ENCODE measurements around the gene TRANK1.

The TRANK1 gene

DNA sequence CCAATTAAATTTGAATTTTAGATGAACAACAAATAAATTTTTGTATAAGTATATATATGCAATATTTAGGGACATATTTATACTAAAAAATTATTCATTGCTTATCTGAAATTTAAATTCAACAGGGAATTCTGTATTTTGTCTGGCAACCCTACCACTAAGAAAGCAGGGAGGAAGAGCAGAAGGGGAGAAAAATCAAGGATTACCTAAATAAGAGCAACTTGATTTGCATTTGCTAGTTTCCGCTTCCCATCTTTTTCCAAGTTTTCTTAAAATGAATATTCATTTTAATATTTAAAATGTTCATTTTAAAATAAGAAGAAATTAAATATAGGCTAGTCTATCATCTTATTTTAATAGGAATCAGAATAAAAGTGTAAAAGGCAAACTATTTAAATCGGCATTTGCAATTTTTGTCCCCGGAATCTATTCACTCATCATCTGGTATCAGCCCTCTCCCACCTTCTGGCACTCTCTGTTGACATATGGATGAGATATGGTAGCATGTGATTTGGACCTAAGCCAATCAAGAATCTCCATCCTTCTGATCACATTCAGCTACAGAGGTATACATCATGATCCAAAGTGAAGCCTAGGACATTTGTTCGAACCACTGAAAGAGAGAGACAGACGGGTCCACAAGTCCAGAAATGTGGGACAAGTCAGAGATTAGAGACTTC is 82.6 kb downstream of the TRANK1 start:
- H3K36me3 ChIP-seq (ENCODE audit: insufficient read depth) = no peaks in the 10 kb centered on the region
- no peaks in the 10 kb centered on the region for H4K20me1 ChIP-seq (ENCODE audit: insufficient read depth)
- H3K79me2 ChIP-seq (ENCODE audit: insufficient read depth, low read depth) = no peaks in the 10 kb centered on the region
- H3K4me2 ChIP-seq = no peak overlapping the region
- no peaks in the 10 kb centered on the region for H3K4me1 ChIP-seq (ENCODE audit: low read depth, poor library complexity, severe bottlenecking)
- H3K9ac ChIP-seq = no peak overlapping the region
- H3K27ac ChIP-seq = no peak overlapping the region
- no peak overlapping the region for H3K4me3 ChIP-seq (IDR thresholded peaks at IDR 0.05; ENCODE audit: insufficient read depth, low read depth, low read length)
- no peak overlapping the region for H2AFZ ChIP-seq (ENCODE audit: low read depth)
- H3K27me3 ChIP-seq (ENCODE audit: insufficient read depth, low read depth) = no peaks in the 10 kb centered on the region
- TF ChIP-seq CTCF (conservative IDR thresholded peaks at IDR 0.05; ENCODE audit: low read depth, low read length) = no peak

GRCh38 chr3:36859494-36859893 is 85.4 kb downstream of the TRANK1 start:
- no peaks in the 10 kb centered on the region for H3K27me3 ChIP-seq (ENCODE audit: insufficient read depth, low read depth)
- H3K4me3 ChIP-seq (IDR thresholded peaks at IDR 0.05; ENCODE audit: insufficient read depth, low read depth, low read length) = no peak overlapping the region
- no peaks in the 10 kb centered on the region for H3K4me1 ChIP-seq (ENCODE audit: low read depth, poor library complexity, severe bottlenecking)
- no peak for TF ChIP-seq CTCF (conservative IDR thresholded peaks at IDR 0.05; ENCODE audit: low read depth, low read length)
- no peaks in the 10 kb centered on the region for H4K20me1 ChIP-seq (ENCODE audit: insufficient read depth)
- no peak overlapping the region for H3K4me2 ChIP-seq
- no peaks in the 10 kb centered on the region for H3K79me2 ChIP-seq (ENCODE audit: insufficient read depth, low read depth)
- H3K36me3 ChIP-seq (ENCODE audit: insufficient read depth) = no peaks in the 10 kb centered on the region
- no peak overlapping the region for H3K9ac ChIP-seq
- no peak overlapping the region for H2AFZ ChIP-seq (ENCODE audit: low read depth)
- H3K27ac ChIP-seq = no peak overlapping the region

GRCh38 chr3:36852071-36852470 is 92.8 kb downstream of the TRANK1 start:
- H2AFZ ChIP-seq (ENCODE audit: low read depth) = no peak overlapping the region
- no peaks in the 10 kb centered on the region for H3K36me3 ChIP-seq (ENCODE audit: insufficient read depth)
- no peak overlapping the region for H3K4me3 ChIP-seq (IDR thresholded peaks at IDR 0.05; ENCODE audit: insufficient read depth, low read depth, low read length)
- H3K4me2 ChIP-seq = no peak overlapping the region
- no peaks in the 10 kb centered on the region for H3K4me1 ChIP-seq (ENCODE audit: low read depth, poor library complexity, severe bottlenecking)
- no peak overlapping the region for H3K27ac ChIP-seq
- no peaks in the 10 kb centered on the region for H4K20me1 ChIP-seq (ENCODE audit: insufficient read depth)
- no peak for TF ChIP-seq CTCF (conservative IDR thresholded peaks at IDR 0.05; ENCODE audit: low read depth, low read length)
- H3K27me3 ChIP-seq (ENCODE audit: insufficient read depth, low read depth) = no peaks in the 10 kb centered on the region
- H3K79me2 ChIP-seq (ENCODE audit: insufficient read depth, low read depth) = no peaks in the 10 kb centered on the region
- no peak overlapping the region for H3K9ac ChIP-seq

DNA sequence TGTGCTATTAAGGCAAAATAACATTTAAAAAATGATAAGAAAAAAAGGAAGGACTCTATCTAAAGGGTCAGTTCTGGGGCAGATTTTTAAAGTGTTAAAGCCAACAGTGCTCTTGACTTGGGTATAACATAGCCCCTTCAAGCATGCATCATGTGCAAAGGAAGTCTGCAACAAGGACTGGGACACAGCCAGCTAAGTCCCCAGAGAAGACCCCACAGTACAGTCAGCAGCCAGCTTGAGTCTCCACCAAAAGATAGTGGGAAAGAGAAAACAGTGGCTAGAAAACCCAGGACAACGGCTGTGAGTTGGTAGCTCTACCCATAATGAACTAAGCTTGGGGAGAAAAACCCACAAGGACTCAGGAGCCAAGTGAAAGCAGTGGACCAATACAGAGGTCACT is 94.1 kb downstream of the TRANK1 start:
- Histone ChIP-seq H3K36me3 (ENCODE audit: insufficient read depth) (no peaks in the 10 kb centered on the region), H3K4me2 (no peak overlapping the region), H3K4me3 (IDR thresholded peaks at IDR 0.05; ENCODE audit: insufficient read depth, low read depth, low read length) (no peak overlapping the region), H2AFZ (ENCODE audit: low read depth) (no peak overlapping the region), H3K4me1 (ENCODE audit: low read depth, poor library complexity, severe bottlenecking) (no peaks in the 10 kb centered on the region), H3K79me2 (ENCODE audit: insufficient read depth, low read depth) (no peaks in the 10 kb centered on the region), H3K27ac (no peak overlapping the region), H3K27me3 (ENCODE audit: insufficient read depth, low read depth) (no peaks in the 10 kb centered on the region), H3K9ac (no peak overlapping the region), H4K20me1 (ENCODE audit: insufficient read depth) (no peaks in the 10 kb centered on the region)
- TF ChIP-seq CTCF (conservative IDR thresholded peaks at IDR 0.05; ENCODE audit: low read depth, low read length) = no peak

Measured in KMS-11 (cell line).